Fibroblast of lung (primary cell): ENCODE results near the gene SLC30A7.

ENCODE experiments used
- CTCF ChIP-seq, 2 donors: IDR thresholded peaks in 1 of 2; conservative IDR thresholded peaks in 1 of 2; 1 replicate in 1 of 2; 2 replicates in 1 of 2; pipeline ENCODE4 v1.5.1; 2011 to 2012; ENCODE audit warnings: low read length in 2 of 2, control low read depth in 1 of 2, inconsistent platforms in 1 of 2, low read depth in 1 of 2, mild to moderate bottlenecking in 1 of 2
- EZH2 ChIP-seq: IDR thresholded peaks from 2 replicates; pipeline ENCODE4 v1.5.1; 2012; ENCODE audit warnings: low read length, control low read depth, mild to moderate bottlenecking; ENCODE audit errors: missing control alignments

- no peak for TF ChIP-seq CTCF (conservative IDR thresholded peaks at IDR 0.05 in 1 of 2, IDR thresholded peaks at IDR 0.05 in 1 of 2; ENCODE audit: low read depth in 1 of 2, low read length in 2 of 2)
- no peak for TF ChIP-seq EZH2
These were observed 110.7 kb downstream of the SLC30A7 start for GRCh38 chr1:101006553-101006952.
